Keratinocyte (primary cell): Measurements from ENCODE around the gene BCAS3. TPM values are rescaled to one million over a fixed set of nuclear protein-coding genes. Genes with fewer than 3 reads are reported as not detected.

Source experiments
- DNase-seq: peaks from one replicate; pipeline ENCODE4 v3.0.0-alpha.2; 2011; ENCODE audit warnings: low read depth, missing footprints, low spot score
- FAIRE-seq: peaks from 2 replicates; lab custom pipeline; 2011; peaks lifted over from hg19 to GRCh38; lab: Jason Lieb, UNC
- H2AFZ ChIP-seq: 2 replicates; pipeline ENCODE4 v1.6.0; 2012; ENCODE audit warnings: low read length, control low read depth, inconsistent platforms; ENCODE audit not compliant: control insufficient read depth
- H3K27ac ChIP-seq: 2 replicates; pipeline ENCODE4 v1.5.1; 2011; ENCODE audit warnings: low read length; ENCODE audit not compliant: control insufficient read depth, insufficient read depth
- H3K27me3 ChIP-seq: 3 replicates; pipeline ENCODE4 v1.6.0; 2011; ENCODE audit warnings: low read length; ENCODE audit not compliant: control insufficient read depth, insufficient read depth; ENCODE audit errors: extremely low read depth
- H3K36me3 ChIP-seq, 2 experiments: 2 replicates in 1 of 2; 3 replicates in 1 of 2; pipeline ENCODE4 v1.5.1; 2011; ENCODE audit warnings: low read length in 2 of 2, mild to moderate bottlenecking in 1 of 2; ENCODE audit not compliant: control insufficient read depth in 2 of 2, insufficient read depth in 2 of 2; ENCODE audit errors: extremely low read depth in 1 of 2
- H3K4me1 ChIP-seq: 3 replicates; pipeline ENCODE4 v1.5.1; 2011; ENCODE audit warnings: low read length; ENCODE audit not compliant: control insufficient read depth, insufficient read depth; ENCODE audit errors: extremely low read depth
- H3K4me2 ChIP-seq: 3 replicates; pipeline ENCODE4 v1.6.0; 2011; ENCODE audit warnings: low read depth, low read length; ENCODE audit not compliant: control insufficient read depth, insufficient read depth; ENCODE audit errors: extremely low read depth
- H3K4me3 ChIP-seq, 3 experiments: fragments of 200-600 bp in 1 of 3; sonication (generic) in 1 of 3; 2 replicates in 2 of 3; 3 replicates in 1 of 3; pipeline ENCODE4 v1.5.1; 2011 to 2016; ENCODE audit warnings: low read length in 3 of 3, mild to moderate bottlenecking in 3 of 3, control low read depth in 2 of 3, inconsistent platforms in 1 of 3, low read depth in 1 of 3, mixed read lengths in 1 of 3, mixed run types in 1 of 3, moderate library complexity in 1 of 3; ENCODE audit not compliant: control insufficient read depth in 2 of 3, insufficient read depth in 2 of 3; ENCODE audit errors: extremely low read depth in 1 of 3
- H3K79me2 ChIP-seq: 2 replicates; pipeline ENCODE4 v1.6.0; 2012; ENCODE audit warnings: low read length; ENCODE audit not compliant: control insufficient read depth, insufficient read depth
- H3K9ac ChIP-seq: 3 replicates; pipeline ENCODE4 v1.6.0; 2011; ENCODE audit warnings: low read length; ENCODE audit not compliant: control insufficient read depth, insufficient read depth; ENCODE audit errors: extremely low read depth
- H3K9me1 ChIP-seq: 3 replicates; pipeline ENCODE4 v1.6.0; 2011; ENCODE audit warnings: low read length; ENCODE audit not compliant: control insufficient read depth, insufficient read depth; ENCODE audit errors: extremely low read depth
- H3K9me3 ChIP-seq: 2 replicates; pipeline ENCODE4 v1.5.1; 2012; ENCODE audit warnings: low read depth, low read length; ENCODE audit not compliant: control insufficient read depth
- H4K20me1 ChIP-seq: 3 replicates; pipeline ENCODE4 v1.6.0; 2011; ENCODE audit warnings: low read length; ENCODE audit not compliant: control insufficient read depth, insufficient read depth; ENCODE audit errors: extremely low read depth
- EZH2 ChIP-seq: IDR thresholded peaks from one replicate; pipeline ENCODE4 v1.6.1; 2012; ENCODE audit warnings: inconsistent platforms, mild to moderate bottlenecking, low read length, moderate library complexity
- dilution Hi-C: fragments of 300-500 bp; cut with MboI; formaldehyde crosslinking; loops from one replicate; pipeline ENCODE4 v1.7.0; 2020; ENCODE audit warnings: low sequenced_read_pairs; ENCODE audit not compliant: extremely low pct_ligation_motif_present
- polyA plus RNA-seq, 5 experiments: library from polyadenylated mRNA; depleted of rRNA in 3 of 5; stranded (reverse) in 3 of 5; stranded (forward) in 1 of 5; unstranded in 1 of 5; fragments of >200 nt; gene quantifications; 1 replicate in 1 of 5; 2 replicates in 3 of 5; 3 replicates in 1 of 5; pipeline versions ENCODE4 v1.2.1 to v1.2.3, GENCODE V29; 2011 to 2012; ENCODE audit warnings: missing spikeins in 2 of 5, low read depth in 1 of 5, low replicate concordance in 1 of 5
- TF ChIP-seq, protein P1 (sequence below), 3 experiments: IDR thresholded peaks in 1 of 3; conservative IDR thresholded peaks in 1 of 3; optimal IDR thresholded peaks in 1 of 3; 2 replicates in 2 of 3; 3 replicates in 1 of 3; pipeline versions ENCODE3 to v1.5.1; 2011; ENCODE audit warnings: low read length in 3 of 3, mild to moderate bottlenecking in 3 of 3, moderate library complexity in 2 of 3, control low read depth in 1 of 3, inconsistent platforms in 1 of 3; ENCODE audit not compliant: insufficient read depth in 2 of 3; ENCODE audit errors: extremely low read depth in 1 of 3

BCAS3 gene
- polyA plus RNA-seq, 1 donor (not counting 4 experiments of a cell fraction or from before 2014, with no cell fraction given), result 11.8 TPM

GRCh38 chr17:60947543-60947942 is 269.9 kb downstream of the BCAS3 start:
- Histone ChIP-seq H3K36me3 (no peaks in the 10 kb centered on the region), H2AFZ (no peak overlapping the region), H3K4me1 (no peaks in the 10 kb centered on the region), H4K20me1 (no peaks in the 10 kb centered on the region), H3K9ac (no peak overlapping the region), H3K79me2 (no peaks in the 10 kb centered on the region), H3K4me2 (no peak overlapping the region), H3K9me3 (no peaks in the 10 kb centered on the region), H3K27me3 (no peaks in the 10 kb centered on the region), H3K9me1 (no peaks in the 10 kb centered on the region), H3K27ac (no peak overlapping the region), H3K4me3 (no peak overlapping the region)
- DNase-seq (no peak), FAIRE-seq (no peak)
- dilution Hi-C loops, result no loop called here
- TF ChIP-seq EZH2, result no peak
- TF ChIP-seq, protein P1, sequence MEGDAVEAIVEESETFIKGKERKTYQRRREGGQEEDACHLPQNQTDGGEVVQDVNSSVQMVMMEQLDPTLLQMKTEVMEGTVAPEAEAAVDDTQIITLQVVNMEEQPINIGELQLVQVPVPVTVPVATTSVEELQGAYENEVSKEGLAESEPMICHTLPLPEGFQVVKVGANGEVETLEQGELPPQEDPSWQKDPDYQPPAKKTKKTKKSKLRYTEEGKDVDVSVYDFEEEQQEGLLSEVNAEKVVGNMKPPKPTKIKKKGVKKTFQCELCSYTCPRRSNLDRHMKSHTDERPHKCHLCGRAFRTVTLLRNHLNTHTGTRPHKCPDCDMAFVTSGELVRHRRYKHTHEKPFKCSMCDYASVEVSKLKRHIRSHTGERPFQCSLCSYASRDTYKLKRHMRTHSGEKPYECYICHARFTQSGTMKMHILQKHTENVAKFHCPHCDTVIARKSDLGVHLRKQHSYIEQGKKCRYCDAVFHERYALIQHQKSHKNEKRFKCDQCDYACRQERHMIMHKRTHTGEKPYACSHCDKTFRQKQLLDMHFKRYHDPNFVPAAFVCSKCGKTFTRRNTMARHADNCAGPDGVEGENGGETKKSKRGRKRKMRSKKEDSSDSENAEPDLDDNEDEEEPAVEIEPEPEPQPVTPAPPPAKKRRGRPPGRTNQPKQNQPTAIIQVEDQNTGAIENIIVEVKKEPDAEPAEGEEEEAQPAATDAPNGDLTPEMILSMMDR (optimal IDR thresholded peaks at IDR 0.05 in 1 of 3, IDR thresholded peaks at IDR 0.05 in 1 of 3, conservative IDR thresholded peaks at IDR 0.05 in 1 of 3; ENCODE audit: extremely low read depth in 1 of 3, insufficient read depth in 2 of 3, low read length in 3 of 3), result no peak

GRCh38 chr17:60952747-60953146 is 275.1 kb downstream of the BCAS3 start:
- Histone ChIP-seq H3K4me2 (no peak overlapping the region), H3K27me3 (no peaks in the 10 kb centered on the region), H3K9ac (no peak overlapping the region), H2AFZ (no peak overlapping the region), H3K9me1 (no peaks in the 10 kb centered on the region), H3K79me2 (no peaks in the 10 kb centered on the region), H3K4me1 (no peaks in the 10 kb centered on the region), H3K27ac (no peak overlapping the region), H4K20me1 (no peaks in the 10 kb centered on the region), H3K36me3 (no peaks in the 10 kb centered on the region), H3K9me3 (no peaks in the 10 kb centered on the region), H3K4me3 (no peak overlapping the region)
- DNase-seq (no peak), FAIRE-seq (no peak)
- dilution Hi-C loops, result no loop called here
- TF ChIP-seq, protein P1 (optimal IDR thresholded peaks at IDR 0.05 in 1 of 3, IDR thresholded peaks at IDR 0.05 in 1 of 3, conservative IDR thresholded peaks at IDR 0.05 in 1 of 3; ENCODE audit: extremely low read depth in 1 of 3, insufficient read depth in 2 of 3, low read length in 3 of 3), result no peak
- no peak for TF ChIP-seq EZH2
